Left lung (tissue), 10 donors: ENCODE measurements around the gene ENGASE. TPM values are rescaled to one million over a fixed set of nuclear protein-coding genes. Genes with fewer than 3 reads are reported as not detected.

ENCODE experiments used
- ATAC-seq: fragments of 200-7000 bp; cut with Tn5 transposase; one replicate; pipeline ENCODE4 v1.9.1; 2020; ENCODE audit warnings: moderate library complexity
- DNase-seq, 4 donors: peaks; one replicate each; pipeline ENCODE4 v3.0.0-alpha.2; 2013 to 2020
- H3K27ac ChIP-seq, 2 donors: fragments of 200-600 bp; sonication (generic) in 1 of 2; one replicate each; pipeline versions ENCODE4 v1.5.0 to v1.8.0; 2020 to 2021
- H3K27me3 ChIP-seq, 2 donors: fragments of 200-600 bp; sonication (generic) in 1 of 2; one replicate each; pipeline versions ENCODE4 v1.5.0 to v1.8.0; 2020 to 2021
- H3K36me3 ChIP-seq, 2 donors: fragments of 200-600 bp; sonication (generic) in 1 of 2; one replicate each; pipeline versions ENCODE4 v1.5.0 to v1.8.0; 2020 to 2021
- H3K4me1 ChIP-seq, 2 donors: fragments of 200-600 bp; one replicate each; pipeline ENCODE4 v1.8.0; 2021
- H3K4me3 ChIP-seq, 2 donors: fragments of 200-600 bp; sonication (generic) in 1 of 2; one replicate each; pipeline versions ENCODE4 v1.5.0 to v1.8.0; 2020 to 2021; ENCODE audit warnings: mild to moderate bottlenecking in 1 of 2
- H3K9me3 ChIP-seq, 2 donors: fragments of 200-600 bp; sonication (generic) in 1 of 2; one replicate each; pipeline versions ENCODE4 v1.5.0 to v1.8.0; 2020 to 2021
- CTCF ChIP-seq, 2 donors: fragments of 200-600 bp; sonication (generic) in 1 of 2; IDR thresholded peaks; one replicate each; pipeline versions ENCODE4 v1.5.0 to v1.8.0; 2021; ENCODE audit warnings: antibody characterized with exemption in 2 of 2
- intact Hi-C, 2 donors: fragments of 100-400 bp; cut with DNase I; formaldehyde crosslinking; loops; one replicate each; pipeline versions ENCODE4 v1.11.2 to v1.14.2; 2022
- polyA plus RNA-seq, 6 donors: library from polyadenylated mRNA; unstranded; fragments of 120-200 nt; gene quantifications; one replicate each; pipeline ENCODE4 v1.2.1, GENCODE V29; 2013; ENCODE audit not compliant: insufficient read length in 6 of 6
- total RNA-seq, 2 donors: library from RNA; stranded (reverse); fragmentation: NEBNext Ultra II Directional; extraction: Animal tissue kit (Norgen Biotek cat#: 25700); gene quantifications; one replicate each; pipeline ENCODE4 v1.2.1, GENCODE V29; 2021
- donor health status: DM: no; HTN: yes; CAD: no.
- donor health status: DM: no; HTN: no; CAD: no.

ENGASE gene
- total and polyA plus RNA-seq, 8 donors, result 25.1 to 50.2 (median 35.2) TPM

GRCh38 chr17:79133214-79133613 lies 58.6 kb downstream of the ENGASE start:
- H3K27ac ChIP-seq, result no peak overlapping the region
- no peak overlapping the region for H3K4me3 ChIP-seq
- no peaks in the 10 kb centered on the region for H3K9me3 ChIP-seq
- peaks cover 5 to 99% of the 10 kb centered on the region in 2 donors for H3K27me3 ChIP-seq
- no peak for TF ChIP-seq CTCF (IDR thresholded peaks at IDR 0.05)
- no peak for DNase-seq
- intact Hi-C loops, result no loop called here
- H3K4me1 ChIP-seq, result no peaks in the 10 kb centered on the region
- H3K36me3 ChIP-seq, result no peaks in the 10 kb centered on the region
- ATAC-seq, result no peak

DNA sequence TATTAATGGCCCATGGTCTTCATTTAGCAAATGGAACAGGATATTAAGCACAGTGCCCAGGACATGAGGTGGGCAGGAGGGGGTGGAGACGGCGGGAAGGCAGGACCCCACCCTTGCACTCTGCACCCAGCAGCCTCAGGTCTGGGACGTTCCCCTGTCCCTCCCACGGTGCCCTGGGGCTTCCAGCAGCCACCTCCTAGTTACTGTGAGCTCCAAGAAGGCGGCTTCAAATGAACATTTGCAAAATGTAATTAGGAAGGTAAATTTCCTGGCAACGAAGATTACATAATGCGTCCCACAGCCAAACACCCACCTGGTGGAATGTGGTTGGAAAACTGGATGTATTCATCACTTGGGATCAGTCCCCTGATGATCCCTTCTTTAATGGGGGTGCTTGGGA lies 59.4 kb downstream of the ENGASE start:
- no peaks in the 10 kb centered on the region for H3K4me1 ChIP-seq
- no peak overlapping the region for H3K4me3 ChIP-seq
- peaks cover 5 to 91% of the 10 kb centered on the region in 2 donors for H3K27me3 ChIP-seq
- H3K36me3 ChIP-seq, result no peaks in the 10 kb centered on the region
- TF ChIP-seq CTCF (IDR thresholded peaks at IDR 0.05), result no peak
- no peaks in the 10 kb centered on the region for H3K9me3 ChIP-seq
- H3K27ac ChIP-seq, result no peak overlapping the region
- DNase-seq, result no peak
- intact Hi-C loops, result no loop called here
- no peak for ATAC-seq

- Histone ChIP-seq H3K27me3 (peaks cover 5 to 90% of the 10 kb centered on the region in 2 donors), H3K36me3 (no peaks in the 10 kb centered on the region), H3K9me3 (no peaks in the 10 kb centered on the region), H3K27ac (no peak overlapping the region), H3K4me1 (no peaks in the 10 kb centered on the region), H3K4me3 (no peak overlapping the region)
- ATAC-seq (no peak), DNase-seq (no peak)
- no peak for TF ChIP-seq CTCF (IDR thresholded peaks at IDR 0.05)
- intact Hi-C loops, result no loop called here
These were observed 60.4 kb downstream of the ENGASE start for GRCh38 chr17:79135011-79135410.

DNA sequence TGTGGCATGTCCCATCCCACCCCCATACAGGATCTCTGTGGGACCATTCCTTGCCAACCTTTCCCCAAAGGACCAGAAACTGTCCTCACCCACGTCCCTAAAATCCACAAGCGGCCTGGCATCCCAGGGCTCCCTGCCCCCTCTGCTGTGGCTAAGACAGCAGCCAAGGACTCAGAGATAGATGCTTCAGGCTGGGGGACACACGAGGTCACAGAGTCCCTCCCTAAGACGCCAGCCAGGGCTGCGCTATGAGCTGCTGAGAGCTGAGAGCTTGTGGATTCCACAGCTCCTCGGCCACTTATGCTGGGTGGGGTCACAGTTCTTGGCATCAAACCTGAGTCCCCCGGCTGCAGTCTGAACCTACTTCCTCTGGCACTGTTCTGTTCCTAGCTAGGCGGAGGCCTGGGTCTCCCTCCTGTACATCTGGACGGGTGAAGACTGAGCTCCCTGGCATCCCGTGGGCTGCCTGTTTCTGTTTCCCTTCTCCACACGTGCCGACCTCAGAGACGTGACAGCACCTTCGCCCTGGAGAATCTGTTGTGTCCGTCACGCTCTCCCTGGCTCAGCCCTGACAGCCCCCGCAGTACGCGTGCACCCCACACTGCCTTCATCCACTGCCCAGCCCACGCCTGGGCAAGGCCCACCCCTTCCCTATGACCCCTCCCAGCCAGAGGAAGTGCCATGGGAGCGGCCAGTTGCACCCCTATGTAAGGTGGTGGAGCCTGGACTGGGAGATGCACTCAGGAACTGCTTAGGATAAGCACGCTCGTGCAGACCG lies 61.2 kb downstream of the ENGASE start:
- Histone ChIP-seq H3K27ac (no peak overlapping the region), H3K4me1 (no peaks in the 10 kb centered on the region), H3K27me3 (peaks cover 5 to 90% of the 10 kb centered on the region in 2 donors), H3K4me3 (no peak overlapping the region), H3K36me3 (no peaks in the 10 kb centered on the region), H3K9me3 (no peaks in the 10 kb centered on the region)
- ATAC-seq (no peak), DNase-seq (no peak)
- no peak for TF ChIP-seq CTCF (IDR thresholded peaks at IDR 0.05)
- intact Hi-C loops, result no loop called here

Other genes starting within 250 kb of the ENGASE start
- 10 to 100 TPM; 29.2 to 44.2 TPM for gene USP36, start 234.0 kb upstream of the ENGASE start, total RNA-seq
- gene USP36, start 234.0 kb upstream of the ENGASE start, polyA plus RNA-seq, result 10 to 100 TPM; 38.5 to 53.7 (median 46.6) TPM
- gene CEP295NL, start 171.6 kb upstream of the ENGASE start, total RNA-seq, result 1 to 10 TPM; 1.6 to 6.6 TPM
- gene CEP295NL, start 171.6 kb upstream of the ENGASE start, polyA plus RNA-seq, result 1 to 10 TPM in 1 of 6 donors, under 1 TPM in 5; 0.37 to 1.6 (median 0.58) TPM
- 100 to 1,000 TPM; 196 to 313 TPM for gene TIMP2, start 149.4 kb upstream of the ENGASE start, total RNA-seq
- gene TIMP2, start 149.4 kb upstream of the ENGASE start, polyA plus RNA-seq, result 100 to 1,000 TPM; 158 to 196 (median 174) TPM
- gene LGALS3BP, start 94.9 kb upstream of the ENGASE start, total RNA-seq, result 100 to 1,000 TPM; 379 to 688 TPM
- 100 to 1,000 TPM; 155 to 215 (median 173) TPM for gene LGALS3BP, start 94.9 kb upstream of the ENGASE start, polyA plus RNA-seq
- gene CANT1, start 65.1 kb upstream of the ENGASE start, total RNA-seq, result 10 to 100 TPM; 57.2 to 69.0 TPM
- gene CANT1, start 65.1 kb upstream of the ENGASE start, polyA plus RNA-seq, result 10 to 100 TPM; 37.9 to 47.7 (median 40.0) TPM
- 10 to 100 TPM; 14.9 to 31.4 TPM for gene C1QTNF1, start 50.7 kb upstream of the ENGASE start, total RNA-seq
- gene C1QTNF1, start 50.7 kb upstream of the ENGASE start, polyA plus RNA-seq, result 1 to 10 TPM; 1.4 to 2.4 (median 2.1) TPM